ENCODE results near the gene CRLF2.

CRLF2 gene

DNA sequence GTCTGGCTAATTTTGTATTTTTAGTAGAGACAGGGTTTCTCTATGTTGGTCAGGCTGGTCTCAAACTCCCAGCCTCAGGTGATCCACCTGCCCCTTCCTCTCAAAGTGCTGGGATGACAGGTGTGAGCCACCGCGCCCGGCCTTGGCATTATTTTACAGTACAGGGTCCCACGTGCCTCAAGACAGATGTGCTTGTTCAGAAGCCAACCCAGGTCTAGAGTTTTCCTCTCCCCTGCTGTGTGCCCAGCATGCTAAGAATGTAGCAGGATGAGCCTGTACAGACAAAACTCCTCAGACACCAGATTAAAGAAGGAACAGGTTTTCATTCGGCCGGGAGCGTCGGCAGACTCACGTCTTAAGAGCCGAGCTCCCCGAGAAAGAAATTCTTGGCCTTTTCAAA, 42.2 kb downstream of the CRLF2 start:
- TF ChIP-seq, protein P1, sequence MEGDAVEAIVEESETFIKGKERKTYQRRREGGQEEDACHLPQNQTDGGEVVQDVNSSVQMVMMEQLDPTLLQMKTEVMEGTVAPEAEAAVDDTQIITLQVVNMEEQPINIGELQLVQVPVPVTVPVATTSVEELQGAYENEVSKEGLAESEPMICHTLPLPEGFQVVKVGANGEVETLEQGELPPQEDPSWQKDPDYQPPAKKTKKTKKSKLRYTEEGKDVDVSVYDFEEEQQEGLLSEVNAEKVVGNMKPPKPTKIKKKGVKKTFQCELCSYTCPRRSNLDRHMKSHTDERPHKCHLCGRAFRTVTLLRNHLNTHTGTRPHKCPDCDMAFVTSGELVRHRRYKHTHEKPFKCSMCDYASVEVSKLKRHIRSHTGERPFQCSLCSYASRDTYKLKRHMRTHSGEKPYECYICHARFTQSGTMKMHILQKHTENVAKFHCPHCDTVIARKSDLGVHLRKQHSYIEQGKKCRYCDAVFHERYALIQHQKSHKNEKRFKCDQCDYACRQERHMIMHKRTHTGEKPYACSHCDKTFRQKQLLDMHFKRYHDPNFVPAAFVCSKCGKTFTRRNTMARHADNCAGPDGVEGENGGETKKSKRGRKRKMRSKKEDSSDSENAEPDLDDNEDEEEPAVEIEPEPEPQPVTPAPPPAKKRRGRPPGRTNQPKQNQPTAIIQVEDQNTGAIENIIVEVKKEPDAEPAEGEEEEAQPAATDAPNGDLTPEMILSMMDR (conservative IDR thresholded peaks at IDR 0.05; ENCODE audit: low read length), result no peak
- no peak for DNase-seq (ENCODE audit: low read depth)
- no peak overlapping the region for H3K4me3 ChIP-seq (ENCODE audit: low read length)

DNA sequence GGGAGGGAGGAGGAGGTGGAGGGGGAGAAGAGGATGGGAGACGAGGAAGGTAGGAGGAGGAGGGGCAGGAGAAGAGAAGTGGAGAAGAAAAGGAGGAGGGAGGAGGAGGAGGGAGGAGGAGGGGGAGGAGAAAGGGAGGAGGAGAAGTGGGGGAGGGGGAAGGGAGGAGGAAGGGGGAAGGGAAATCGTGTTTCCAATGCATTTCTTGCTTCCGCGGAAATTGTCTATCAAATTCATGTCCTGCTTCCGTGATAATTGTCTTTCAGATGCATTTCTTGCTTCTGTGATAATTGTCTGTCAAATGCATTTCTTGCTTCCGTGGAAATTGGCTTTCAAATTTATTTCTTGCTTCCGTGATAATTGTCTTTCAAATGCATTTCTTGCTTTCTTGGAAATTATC, 43.3 kb downstream of the CRLF2 start:
- no peak for DNase-seq (ENCODE audit: low read depth)
- TF ChIP-seq, protein P1 (conservative IDR thresholded peaks at IDR 0.05; ENCODE audit: low read length), result no peak
- H3K4me3 ChIP-seq (ENCODE audit: low read length), result no peak overlapping the region

DNA sequence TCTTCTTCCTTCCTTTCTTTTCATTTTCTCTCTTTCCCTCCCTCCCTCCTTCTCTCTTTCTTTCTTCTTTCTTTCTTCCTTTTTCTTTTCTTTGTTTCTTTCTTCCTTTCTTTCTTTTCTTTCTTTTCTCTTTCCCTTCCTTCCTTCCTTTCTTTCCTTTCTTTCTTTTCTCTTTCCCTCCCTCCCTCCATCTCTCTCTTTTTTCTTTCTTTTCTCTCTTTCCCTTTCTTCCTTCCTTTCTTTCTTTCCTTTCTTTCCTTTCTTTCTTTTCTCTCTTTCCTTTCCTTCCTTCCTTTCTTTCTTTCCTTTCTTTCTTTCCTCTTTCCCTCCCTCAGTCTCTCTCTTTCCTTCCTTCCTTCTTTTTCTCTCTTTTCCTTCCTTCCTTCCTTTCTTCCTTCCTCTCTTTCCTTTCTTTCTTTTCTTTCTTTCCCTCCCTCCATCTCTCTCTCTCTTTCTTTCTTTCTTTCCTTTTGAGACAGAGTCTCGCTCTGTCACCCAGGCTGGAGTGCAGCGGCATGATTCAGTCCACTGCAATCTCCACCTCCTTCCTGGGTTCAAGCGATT, 44.4 kb downstream of the CRLF2 start:
- H3K4me3 ChIP-seq (ENCODE audit: low read length), result no peak overlapping the region
- TF ChIP-seq, protein P1 (conservative IDR thresholded peaks at IDR 0.05; ENCODE audit: low read length), result no peak
- no peak for DNase-seq (ENCODE audit: low read depth)

DNA sequence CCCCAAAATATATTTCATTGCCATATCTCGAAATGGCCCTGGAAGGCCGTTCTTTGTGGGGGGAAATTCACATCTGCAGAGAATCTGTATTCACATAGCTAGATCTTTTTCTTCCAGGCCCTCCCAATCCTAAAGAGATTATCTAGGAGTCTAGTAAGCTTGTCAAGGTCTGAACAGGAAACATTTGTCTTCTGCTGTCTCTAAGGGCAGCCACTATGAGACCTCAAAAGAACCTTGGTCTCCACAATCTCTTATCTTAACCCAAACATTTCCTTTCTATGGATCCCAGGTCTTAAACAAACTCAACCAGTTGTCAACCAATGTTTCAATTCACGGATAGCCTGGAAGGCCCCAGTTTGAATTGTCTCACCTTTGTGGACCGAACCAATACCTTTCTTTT, 45.0 kb downstream of the CRLF2 start:
- no peak overlapping the region for H3K4me3 ChIP-seq (ENCODE audit: low read length)

DNA sequence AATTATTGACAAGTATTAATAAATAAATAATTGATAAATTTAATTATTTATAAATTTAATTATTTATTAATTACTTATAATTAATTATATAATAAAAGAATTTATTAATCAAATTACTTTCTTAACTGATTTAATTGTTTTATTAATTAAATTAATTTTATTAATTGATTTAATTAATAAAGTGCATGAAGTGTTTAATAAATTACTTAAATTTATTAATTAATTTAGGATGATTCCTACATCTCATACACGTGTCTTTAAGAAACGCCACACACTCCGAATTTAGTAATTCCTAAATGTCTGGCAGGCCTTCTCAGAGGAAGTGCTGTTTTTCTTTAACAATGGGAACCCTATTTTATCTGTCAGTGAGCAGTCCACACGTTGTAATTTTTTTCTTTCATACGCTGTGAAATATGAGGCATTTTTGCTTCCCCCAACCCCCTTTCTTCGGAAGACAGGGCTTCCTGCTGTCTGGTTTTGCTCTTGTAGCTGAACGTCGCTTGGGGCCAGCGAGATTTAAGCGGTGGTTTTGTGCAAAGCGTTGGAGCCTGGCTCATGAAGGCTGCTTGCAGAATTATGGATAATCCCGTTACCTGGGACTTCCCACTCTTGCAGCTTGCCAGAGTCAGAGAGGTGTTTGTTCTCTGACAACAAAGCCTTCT, 46.8 kb downstream of the CRLF2 start:
- H3K4me3 ChIP-seq (ENCODE audit: low read length), result no peak overlapping the region
- peak; percentile 0 for DNase-seq (ENCODE audit: low read depth)
- TF ChIP-seq, protein P1 (conservative IDR thresholded peaks at IDR 0.05; ENCODE audit: low read length), result no peak

More for the DNA sequence above, 45.0 kb downstream of the CRLF2 start:
- TF ChIP-seq, protein P1 (conservative IDR thresholded peaks at IDR 0.05; ENCODE audit: low read length), result no peak
- no peak for DNase-seq (ENCODE audit: low read depth)

DNA sequence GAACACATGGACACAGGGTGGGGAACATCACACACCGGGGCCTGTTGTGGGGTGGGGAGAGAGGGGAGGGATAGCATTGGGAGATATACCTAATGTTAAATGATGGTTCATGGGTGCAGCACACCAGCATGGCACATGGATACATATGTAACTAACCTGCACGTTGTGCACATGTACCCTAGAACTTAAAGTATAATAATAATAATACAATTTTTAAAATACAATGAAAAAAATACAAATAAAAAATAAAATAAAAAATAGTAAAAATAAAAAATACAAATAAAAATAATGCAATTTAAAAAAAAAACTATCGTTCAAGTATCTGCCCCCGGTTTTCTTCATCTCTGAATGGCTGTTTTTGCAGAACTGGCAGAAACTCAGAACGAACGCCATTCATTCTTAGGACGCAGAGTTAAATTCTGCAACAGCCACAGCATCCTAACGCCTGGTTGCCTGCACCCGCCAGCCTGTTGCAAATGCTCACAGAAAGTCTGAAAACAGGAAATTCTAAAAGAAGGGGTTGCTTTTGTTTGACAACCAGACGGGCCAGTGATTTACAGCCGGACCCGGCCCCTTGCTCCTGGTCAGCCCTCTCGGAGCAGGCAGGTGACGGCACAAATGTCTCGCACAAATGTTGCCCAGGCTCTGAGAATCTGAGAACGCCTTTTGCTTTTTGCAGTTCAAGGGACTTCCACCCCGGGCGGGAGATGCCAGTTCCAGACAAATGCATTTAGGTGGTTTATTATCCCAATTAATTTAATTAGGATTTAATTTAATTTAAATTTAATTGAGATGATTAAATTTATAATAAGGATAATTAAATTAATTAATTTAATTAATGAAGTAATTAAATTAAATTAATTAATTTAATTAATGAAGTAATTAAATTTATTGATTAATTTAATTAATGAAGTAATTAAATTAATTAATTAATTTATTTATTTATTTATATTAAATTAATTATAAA, 47.8 kb downstream of the CRLF2 start:
- no peak for DNase-seq (ENCODE audit: low read depth)
- TF ChIP-seq, protein P1 (conservative IDR thresholded peaks at IDR 0.05; ENCODE audit: low read length), result no peak
- H3K4me3 ChIP-seq (ENCODE audit: low read length), result no peak overlapping the region
